Activated CD4-positive, alpha-beta T cell treated with anti-CD3 and anti-CD28 coated beads for 36 hours (primary cell): Measurements from ENCODE around the gene MTHFR. TPM values are rescaled to one million over a fixed set of nuclear protein-coding genes. Genes with fewer than 3 reads are reported as not detected.
A peak's percentile ranks its signal among the peaks of the same experiment; 100 is the strongest.

ENCODE experiments used
- ATAC-seq: fragments of 200-7000 bp; cut with Tn5 transposase; one replicate; pipeline ENCODE4 v1.10.0; 2021; ENCODE audit warnings: mild to moderate bottlenecking, moderate library complexity
- CTCF ChIA-PET: fragments of 350-600 bp; sonication (Branson Sonifier 250); formaldehyde crosslinking; loops from one replicate; lab custom pipeline; 2021; ENCODE audit warnings: antibody characterized with exemption; lab: Charles Lee
- POLR2A ChIA-PET: fragments of 350-600 bp; sonication (Branson Sonifier 250); formaldehyde crosslinking; loops from one replicate; lab custom pipeline; 2021; ENCODE audit warnings: antibody characterized with exemption, inconsistent platforms; lab: Charles Lee
- DNase-seq: peaks from one replicate; pipeline ENCODE4 v3.0.0-alpha.2; 2020
- H3K27ac Mint-ChIP-seq: one replicate; pipeline ENCODE4 v1.8.0; 2021; ENCODE audit warnings: mixed read lengths
- H3K27me3 Mint-ChIP-seq: one replicate; pipeline ENCODE4 v1.8.0; 2021; ENCODE audit warnings: mixed read lengths
- H3K36me3 Mint-ChIP-seq: one replicate; pipeline ENCODE4 v1.8.0; 2021; ENCODE audit warnings: low read depth, mixed read lengths
- H3K4me1 Mint-ChIP-seq: one replicate; pipeline ENCODE4 v1.8.0; 2021; ENCODE audit warnings: mixed read lengths
- H3K4me3 Mint-ChIP-seq: one replicate; pipeline ENCODE4 v1.8.0; 2021; ENCODE audit warnings: mild to moderate bottlenecking, moderate library complexity, mixed read lengths
- H3K9me3 Mint-ChIP-seq: one replicate; pipeline ENCODE4 v1.8.0; 2021; ENCODE audit warnings: low read depth, mixed read lengths
- intact Hi-C, 2 experiments: fragments of 100-400 bp; cut with DNase I in 1 of 2; cut with micrococcal nuclease in 1 of 2; formaldehyde crosslinking; loops; one replicate each; pipeline versions ENCODE4 v1.14.2 to v1.15.1; 2022 to 2024; cut with DNase I, micrococcal nuclease
- total RNA-seq, 2 experiments: library from RNA; stranded (reverse); gene quantifications; one replicate each; pipeline ENCODE4 v1.2.3, GENCODE V29; 2021

MTHFR gene
- total RNA-seq, 2 experiments from 2014 or later: 11.2 to 11.6 TPM

DNA sequence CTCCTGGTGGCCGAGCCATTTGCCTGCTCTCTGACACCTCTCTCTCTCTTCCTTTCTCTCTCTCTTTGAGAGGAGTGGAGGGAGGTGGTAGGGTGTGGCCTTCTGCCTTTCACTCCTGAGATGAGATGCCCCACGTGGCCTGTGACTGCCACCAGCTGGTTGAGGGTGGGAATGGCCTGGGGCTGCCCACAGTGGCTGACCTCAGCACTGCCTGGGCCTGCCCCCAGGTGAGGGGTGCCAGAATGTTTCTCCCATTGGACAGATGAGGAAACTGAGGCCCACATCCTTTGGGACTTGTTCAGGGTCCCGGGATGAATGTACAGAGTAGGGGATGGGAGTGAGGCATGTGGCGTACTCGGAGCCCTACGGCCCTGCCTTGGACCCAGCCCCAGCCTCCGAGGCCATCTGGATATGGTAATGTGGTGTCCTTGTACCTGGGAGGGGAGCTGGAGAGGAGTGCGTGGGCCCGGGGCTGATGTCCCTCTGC lies 56.5 kb downstream of the MTHFR start:
- Mint-ChIP-seq H3K9me3 (no peaks in the 10 kb centered on the region), H3K4me1 (peaks cover 6% of the 10 kb centered on the region), H3K27me3 (no peaks in the 10 kb centered on the region), H3K36me3 (peaks cover 12% of the 10 kb centered on the region), H3K4me3 (no peak overlapping the region), H3K27ac (peak overlapping the region; percentile 74)
- ATAC-seq (peak; percentile 98), DNase-seq (peak; percentile 84)
- POLR2A ChIA-PET: no interaction called here
- intact Hi-C loops: loop anchor here in 1 of 2 experiments (1.0 to 2.0 kb wide), 3 partner anchors 68 to 712 kb away; partner anchors contain the start of gene MAD2L2
- CTCF ChIA-PET: interaction anchor here (0.6 to 1.7 kb wide), 6 partner anchors 8 to 106 kb away, joined by 3 to 5 read pairs (median 3); partner anchors contain the start of genes FBXO44 and FBXO6

DNA sequence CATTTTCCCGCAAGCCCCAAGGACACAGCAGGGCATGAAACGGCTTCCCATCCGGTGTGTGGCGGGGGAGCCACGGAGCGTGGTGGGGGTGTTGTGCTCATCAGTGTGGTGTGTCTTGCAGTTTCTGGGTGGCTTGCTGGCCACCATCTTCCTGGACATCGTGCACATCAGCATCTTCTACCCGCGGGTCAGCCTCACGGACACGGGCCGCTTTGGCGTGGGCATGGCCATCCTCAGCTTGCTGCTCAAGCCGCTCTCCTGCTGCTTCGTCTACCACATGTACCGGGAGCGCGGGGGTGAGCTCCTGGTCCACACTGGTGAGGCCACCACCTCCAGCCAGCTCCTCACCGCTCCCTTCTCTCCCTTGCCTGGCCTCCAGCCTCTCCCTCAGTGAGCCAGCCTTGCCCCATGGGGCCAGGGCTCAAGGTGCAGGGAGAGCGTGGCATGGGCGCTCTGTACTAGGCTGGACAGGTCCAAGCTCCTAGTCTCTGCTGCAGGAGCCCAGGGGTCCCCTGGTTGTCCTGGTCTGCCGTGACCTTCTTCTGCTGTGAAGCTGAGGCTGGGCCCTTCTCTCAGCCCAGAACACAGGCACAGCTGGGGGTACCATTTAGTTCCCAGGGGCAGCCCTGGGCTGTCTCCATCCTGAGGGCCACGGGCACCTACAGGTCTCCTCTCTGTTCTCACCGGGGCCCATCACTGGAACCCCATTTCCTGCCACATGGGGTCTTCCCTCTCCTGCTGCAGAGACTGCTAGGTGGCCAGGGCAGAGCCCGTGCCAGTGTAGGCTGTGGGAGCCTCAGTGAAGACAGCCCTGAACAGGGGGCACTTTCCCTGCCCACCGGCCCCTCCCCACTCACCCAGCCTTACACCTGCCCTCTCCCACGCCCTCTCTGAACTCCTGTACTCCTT lies 57.2 kb downstream of the MTHFR start:
- Mint-ChIP-seq H3K9me3 (no peaks in the 10 kb centered on the region), H3K4me3 (no peak overlapping the region), H3K4me1 (peaks cover 6% of the 10 kb centered on the region), H3K27ac (peak overlapping the region; percentile 74), H3K27me3 (no peaks in the 10 kb centered on the region), H3K36me3 (peaks cover 12% of the 10 kb centered on the region)
- POLR2A ChIA-PET: interaction anchor here (0.6 kb wide), 1 partner anchor 105 kb away, joined by 4 read pairs; no protein-coding TSS in a partner anchor
- CTCF ChIA-PET: interaction anchor here (0.6 to 1.7 kb wide), 4 partner anchors 12 to 105 kb away, joined by 3 to 5 read pairs (median 3); partner anchors contain the start of genes AGTRAP and FBXO6
- DNase-seq (no peak), ATAC-seq (peak; percentile 43)
- intact Hi-C loops: loop anchor here in 1 of 2 experiments (1.0 to 2.0 kb wide), 3 partner anchors 68 to 711 kb away; partner anchors contain the start of gene MAD2L2

DNA sequence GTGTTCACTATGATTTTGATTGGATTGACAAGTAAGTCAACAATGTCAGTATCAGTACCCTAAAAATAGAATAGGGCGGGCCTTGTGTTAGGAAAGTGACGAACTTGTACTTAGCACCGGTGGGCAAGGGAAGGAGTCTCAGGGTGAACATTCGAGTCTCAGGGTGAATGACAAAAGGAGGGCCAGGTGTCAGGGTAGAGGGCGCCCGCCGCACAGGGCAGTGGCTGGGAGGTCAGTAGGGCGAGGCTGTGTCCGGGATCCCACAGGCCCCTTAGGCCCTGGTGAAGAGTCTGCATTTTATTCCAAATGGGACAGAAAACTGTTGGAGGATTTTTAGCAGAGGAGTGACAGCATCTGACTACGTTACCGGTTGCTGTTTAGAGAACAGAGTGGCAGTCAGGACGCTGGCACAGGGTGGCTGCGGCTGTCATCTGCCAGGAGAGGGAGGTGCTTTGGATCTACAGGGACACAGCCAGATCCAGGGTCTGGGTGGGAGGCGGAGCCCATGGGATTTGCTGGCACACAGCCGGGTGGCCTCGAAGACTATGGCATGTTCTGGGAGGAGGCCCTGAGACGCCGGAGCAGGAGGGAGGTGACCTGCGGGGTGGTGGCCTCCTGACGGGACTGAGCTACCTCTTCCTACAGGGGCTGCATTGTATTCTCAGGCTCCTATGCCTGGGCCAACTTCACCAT lies 58.8 kb downstream of the MTHFR start:
- Mint-ChIP-seq H3K36me3 (peaks cover 12% of the 10 kb centered on the region), H3K4me1 (peaks cover 11% of the 10 kb centered on the region), H3K27ac (peak overlapping the region; percentile 5), H3K4me3 (no peak overlapping the region), H3K27me3 (no peaks in the 10 kb centered on the region), H3K9me3 (no peaks in the 10 kb centered on the region)
- CTCF ChIA-PET: interaction anchor here (0.6 kb wide), 1 partner anchor 31 kb away, joined by 3 read pairs; no protein-coding TSS in a partner anchor
- POLR2A ChIA-PET: no interaction called here
- no peak for ATAC-seq
- DNase-seq: no peak
- intact Hi-C loops: no loop called here

DNA sequence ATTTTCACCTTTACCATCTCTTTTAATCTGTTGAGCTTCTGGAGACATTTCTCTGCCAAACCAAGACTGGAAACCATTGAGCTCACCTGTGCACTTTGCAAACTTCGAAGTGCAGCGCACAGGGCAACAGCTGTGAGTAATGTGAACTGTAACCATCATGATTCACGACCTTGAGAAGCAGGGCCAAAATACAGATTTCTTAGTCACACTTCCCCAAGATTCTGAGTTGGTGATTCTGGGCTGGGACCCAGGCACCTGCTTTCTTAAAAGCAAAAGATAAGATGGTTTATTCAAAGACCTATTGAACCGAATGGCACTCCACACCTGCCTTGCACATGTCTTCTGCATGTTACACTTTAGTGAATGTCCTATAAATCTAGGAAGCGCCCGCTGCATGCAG lies 59.7 kb downstream of the MTHFR start:
- H3K4me1 Mint-ChIP-seq: peaks cover 20% of the 10 kb centered on the region
- ATAC-seq (no peak), DNase-seq (no peak)
- intact Hi-C loops: no loop called here
- H3K4me3 Mint-ChIP-seq: no peak overlapping the region
- ChIA-PET POLR2A (no interaction called here), CTCF (no interaction called here)
- no peaks in the 10 kb centered on the region for H3K9me3 Mint-ChIP-seq
- H3K36me3 Mint-ChIP-seq: peaks cover 12% of the 10 kb centered on the region
- no peak overlapping the region for H3K27ac Mint-ChIP-seq
- no peaks in the 10 kb centered on the region for H3K27me3 Mint-ChIP-seq

DNA sequence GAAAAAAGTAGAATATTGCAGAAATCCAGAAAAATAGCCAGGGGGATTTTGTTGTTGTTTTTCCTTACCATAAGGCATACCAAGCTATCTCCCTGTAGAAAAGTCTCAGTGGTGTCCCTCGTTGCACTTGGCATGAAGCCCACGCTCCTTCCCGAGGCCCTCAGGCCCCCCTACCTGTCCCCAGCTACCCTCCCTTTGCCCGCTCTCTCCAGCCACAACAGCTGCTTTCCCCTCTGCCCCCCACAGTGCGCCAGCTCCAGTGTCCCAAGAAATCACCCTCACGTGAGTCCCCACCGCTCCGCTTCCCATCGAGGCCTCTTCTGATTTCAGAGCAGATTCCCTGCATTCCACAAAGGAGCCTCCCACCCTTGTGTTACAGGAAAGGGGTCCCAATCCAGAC lies 61.5 kb downstream of the MTHFR start:
- Mint-ChIP-seq H3K36me3 (peaks cover 12% of the 10 kb centered on the region), H3K4me3 (no peak overlapping the region), H3K27ac (no peak overlapping the region), H3K4me1 (peaks cover 35% of the 10 kb centered on the region), H3K27me3 (no peaks in the 10 kb centered on the region), H3K9me3 (no peaks in the 10 kb centered on the region)
- ChIA-PET POLR2A (no interaction called here), CTCF (interaction anchor here (0.6 kb wide), 1 partner anchor 21 kb away, joined by 3 read pairs; no protein-coding TSS in a partner anchor)
- intact Hi-C loops: no loop called here
- ATAC-seq (no peak), DNase-seq (no peak)

DNA sequence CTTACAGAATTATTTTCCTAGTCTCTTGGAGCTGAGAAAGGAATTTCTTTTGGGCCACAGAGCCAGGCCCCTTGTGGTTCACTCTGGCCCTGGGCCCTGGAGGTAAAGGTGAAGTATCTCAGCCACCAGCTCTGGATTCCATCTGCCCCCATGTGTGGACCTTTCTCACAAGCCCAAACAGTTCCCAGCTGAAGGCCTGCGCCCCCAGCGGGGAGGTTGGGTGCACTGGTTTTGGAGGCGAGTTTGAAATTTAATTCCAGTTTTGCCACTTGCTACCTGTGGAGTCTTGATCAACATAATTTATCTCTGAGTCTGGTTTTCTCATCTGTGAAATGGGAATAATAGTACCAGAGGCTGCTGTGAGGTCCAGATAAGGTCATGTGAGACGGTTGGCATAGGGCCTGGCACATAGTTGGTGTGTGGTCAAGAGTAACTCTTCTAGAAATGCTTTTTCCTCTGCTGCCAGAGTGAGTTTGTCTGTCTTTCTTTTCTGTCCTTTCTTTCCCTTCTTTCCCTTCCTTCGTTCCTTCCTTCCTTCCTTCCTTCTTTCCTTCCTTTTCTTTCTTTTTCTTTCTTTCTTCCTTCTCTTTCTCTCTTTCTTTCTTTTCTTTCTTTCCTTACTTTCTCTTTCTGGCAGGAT lies 63.7 kb downstream of the MTHFR start:
- Mint-ChIP-seq H3K27ac (no peak overlapping the region), H3K4me3 (no peak overlapping the region), H3K36me3 (peaks cover 8% of the 10 kb centered on the region), H3K27me3 (no peaks in the 10 kb centered on the region), H3K9me3 (no peaks in the 10 kb centered on the region), H3K4me1 (peaks cover 46% of the 10 kb centered on the region)
- intact Hi-C loops: no loop called here
- ATAC-seq (no peak), DNase-seq (no peak)
- CTCF ChIA-PET: interaction anchor here (1.9 kb wide), 1 partner anchor 8 kb away, joined by 5 read pairs; no protein-coding TSS in a partner anchor
- POLR2A ChIA-PET: no interaction called here

DNA sequence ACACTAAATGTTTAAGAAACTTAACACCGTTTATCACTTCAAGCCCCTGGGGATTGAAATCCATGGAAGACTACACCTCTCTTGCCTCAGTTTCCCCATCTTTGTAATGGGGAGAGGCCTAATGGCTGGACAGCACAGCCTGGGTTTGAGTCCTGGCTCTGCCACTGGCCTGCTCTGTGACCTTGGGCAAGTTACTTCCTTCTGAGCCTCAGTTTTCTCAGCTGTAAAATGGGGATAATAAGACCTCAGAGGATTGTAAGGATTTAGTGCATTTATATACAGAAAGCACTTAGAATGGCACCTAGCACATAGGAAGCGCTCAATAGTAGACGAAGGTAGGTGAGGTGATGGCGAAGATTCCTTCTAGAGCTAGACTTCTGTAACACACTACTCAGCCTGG lies 64.3 kb downstream of the MTHFR start:
- no peaks in the 10 kb centered on the region for H3K9me3 Mint-ChIP-seq
- no peak overlapping the region for H3K27ac Mint-ChIP-seq
- peaks cover 4% of the 10 kb centered on the region for H3K36me3 Mint-ChIP-seq
- no peaks in the 10 kb centered on the region for H3K27me3 Mint-ChIP-seq
- no peak overlapping the region for H3K4me3 Mint-ChIP-seq
- DNase-seq (no peak), ATAC-seq (no peak)
- H3K4me1 Mint-ChIP-seq: peaks cover 50% of the 10 kb centered on the region
- CTCF ChIA-PET: interaction anchor here (0.8 to 1.9 kb wide), 2 partner anchors 9 to 91 kb away, joined by 3 to 5 read pairs; no protein-coding TSS in a partner anchor
- intact Hi-C loops: no loop called here
- POLR2A ChIA-PET: no interaction called here

DNA sequence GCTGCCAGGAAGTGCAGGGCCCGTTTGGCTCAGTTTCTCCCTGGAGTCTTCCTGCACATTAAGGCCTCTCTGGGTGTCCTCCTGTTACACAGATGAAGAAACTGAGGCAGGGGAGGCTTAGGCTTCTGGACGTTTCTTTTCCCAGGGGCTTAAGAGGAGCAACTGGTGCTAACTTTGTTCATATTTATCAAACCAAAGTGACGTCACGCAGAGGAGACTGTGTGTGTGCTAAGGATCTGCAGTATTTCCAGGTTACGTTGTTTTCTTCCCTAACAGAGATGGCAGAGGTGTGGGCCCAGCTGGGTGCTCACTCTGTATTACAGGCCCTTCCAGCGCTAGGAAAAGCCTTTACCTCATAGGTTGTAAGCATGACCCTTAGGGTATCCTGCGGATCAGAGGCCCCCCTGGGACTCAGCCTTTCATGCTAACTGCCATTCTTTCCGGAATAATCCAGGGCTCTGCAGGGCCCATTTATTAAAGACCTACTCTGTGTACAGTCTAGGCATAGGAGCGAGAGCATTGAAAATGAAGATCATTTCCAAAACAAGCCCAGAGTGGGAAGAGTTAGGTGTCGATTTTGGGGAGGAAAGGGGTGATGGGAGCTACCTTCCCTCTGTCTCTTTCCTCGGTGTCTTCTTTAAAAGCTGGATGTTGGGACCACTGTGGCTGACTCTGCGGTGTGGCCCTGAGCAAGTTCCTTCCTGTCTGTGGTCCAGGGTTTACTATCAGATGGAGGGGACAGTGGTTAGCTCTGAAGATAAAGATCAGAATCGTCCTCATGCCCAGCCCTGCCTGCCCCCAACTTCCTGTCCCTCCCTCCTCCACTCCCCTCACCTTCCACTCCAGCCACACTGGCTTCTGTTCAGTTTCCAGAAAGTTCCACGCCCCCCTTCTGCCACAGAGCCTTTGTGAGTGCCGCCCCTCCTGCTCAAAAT lies 65.2 kb downstream of the MTHFR start:
- peak overlapping the region; percentile 24 for H3K4me3 Mint-ChIP-seq
- H3K27ac Mint-ChIP-seq: no peak overlapping the region
- peak; percentile 31 for ATAC-seq
- H3K36me3 Mint-ChIP-seq: peaks cover 4% of the 10 kb centered on the region
- ChIA-PET CTCF (interaction anchor here (0.5 to 1.9 kb wide), 9 partner anchors 9 to 564 kb away, joined by 3 to 5 read pairs (median 3); no protein-coding TSS in a partner anchor), POLR2A (no interaction called here)
- intact Hi-C loops: no loop called here
- DNase-seq: peak; percentile 33
- H3K4me1 Mint-ChIP-seq: peaks cover 50% of the 10 kb centered on the region
- H3K9me3 Mint-ChIP-seq: no peaks in the 10 kb centered on the region
- H3K27me3 Mint-ChIP-seq: no peaks in the 10 kb centered on the region

DNA sequence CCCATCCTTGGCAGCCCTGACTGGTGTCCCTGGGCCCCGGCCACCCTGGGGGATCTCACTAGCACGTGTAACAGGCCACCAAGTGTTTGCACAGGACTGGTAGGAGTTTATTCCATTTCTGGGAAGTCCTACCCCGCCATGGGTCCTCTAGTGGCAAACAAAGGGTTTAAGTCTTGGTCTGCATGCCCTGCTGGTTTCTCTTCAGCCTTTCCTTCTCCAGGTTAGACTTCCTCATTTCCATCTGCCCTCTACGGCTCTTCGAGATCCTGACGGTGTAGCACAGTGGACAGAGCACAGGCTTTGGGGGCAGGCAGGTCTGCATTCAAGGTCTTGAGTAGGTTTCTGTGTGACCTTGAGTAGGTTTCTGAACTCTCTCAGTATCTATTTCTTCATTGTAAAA lies 67.0 kb downstream of the MTHFR start:
- DNase-seq (no peak), ATAC-seq (no peak)
- H3K4me1 Mint-ChIP-seq: peaks cover 52% of the 10 kb centered on the region
- intact Hi-C loops: loop anchor here in 1 of 2 experiments (5.0 kb wide), 2 partner anchors 169 to 676 kb away; partner anchors contain the start of gene SRM
- POLR2A ChIA-PET: no interaction called here
- H3K9me3 Mint-ChIP-seq: no peaks in the 10 kb centered on the region
- H3K27ac Mint-ChIP-seq: no peak overlapping the region
- H3K36me3 Mint-ChIP-seq: no peaks in the 10 kb centered on the region
- H3K4me3 Mint-ChIP-seq: no peak overlapping the region
- CTCF ChIA-PET: interaction anchor here (1.8 kb wide), 1 partner anchor 19 kb away, joined by 4 read pairs; no protein-coding TSS in a partner anchor
- H3K27me3 Mint-ChIP-seq: no peaks in the 10 kb centered on the region

DNA sequence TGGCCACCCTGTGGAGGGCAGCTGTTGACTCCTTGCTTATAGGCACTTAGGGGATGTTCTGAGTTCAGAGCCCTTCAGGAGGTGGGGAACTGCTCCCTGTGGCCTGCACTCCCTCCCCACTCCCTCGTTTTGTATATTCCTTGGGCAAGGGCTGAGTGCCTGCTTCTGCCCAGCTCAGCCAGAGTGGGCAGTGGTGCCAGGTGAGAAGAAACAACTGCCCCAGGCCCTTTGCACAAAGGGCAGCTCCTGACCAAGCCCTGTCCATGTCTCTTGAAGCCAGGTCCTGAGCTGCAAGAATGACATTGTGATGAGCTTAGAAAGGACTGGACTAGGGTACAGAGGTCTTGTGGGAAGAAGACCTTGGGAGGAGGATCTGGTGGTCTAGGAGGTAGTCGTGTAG lies 67.7 kb downstream of the MTHFR start:
- POLR2A ChIA-PET: no interaction called here
- Mint-ChIP-seq H3K4me3 (no peak overlapping the region), H3K27ac (no peak overlapping the region), H3K27me3 (no peaks in the 10 kb centered on the region), H3K4me1 (peaks cover 54% of the 10 kb centered on the region), H3K36me3 (no peaks in the 10 kb centered on the region), H3K9me3 (no peaks in the 10 kb centered on the region)
- CTCF ChIA-PET: interaction anchor here (0.7 kb wide), 1 partner anchor 698 kb away, joined by 3 read pairs; no protein-coding TSS in a partner anchor
- DNase-seq: no peak
- ATAC-seq: no peak
- intact Hi-C loops: loop anchor here in 1 of 2 experiments (5.0 kb wide), 2 partner anchors 169 to 676 kb away; partner anchors contain the start of gene SRM
